NCI-H2081 treated with DMSO at 0.1 percent for 48 hours (cell line): ENCODE data around the gene TSTD2.
"Not testable (repeated sequence)": the region's sequence is repeated elsewhere in the genome, so short reads cannot be mapped to it uniquely, and the experiment has no call there.

Source experiments
- DNase-seq: peaks from one replicate; lab custom pipeline; 2025; lab: John Stamatoyannopoulos, UW

Gene TSTD2

DNA sequence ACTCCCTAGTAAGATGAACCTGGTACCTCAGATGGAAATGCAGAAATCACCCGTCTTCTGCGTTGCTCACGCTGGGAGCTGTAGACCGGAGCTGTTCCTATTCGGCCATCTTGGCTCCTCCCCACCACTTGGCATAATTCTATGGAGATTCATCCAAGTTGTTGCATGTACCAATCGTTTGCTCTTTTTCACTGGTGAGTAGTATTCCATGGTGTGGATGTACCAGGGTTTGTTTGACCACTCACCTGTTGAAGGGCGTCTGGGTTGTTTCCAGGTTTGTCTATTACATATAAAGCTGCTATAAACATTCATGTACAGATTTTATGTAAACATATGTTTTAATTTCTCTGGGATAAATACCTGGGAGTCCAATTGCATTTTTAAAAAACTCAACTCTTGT is 46.3 kb downstream of the TSTD2 start:
- not testable (repeated sequence) for DNase-seq

GRCh38 chr9:97584778-97585177 is 48.4 kb downstream of the TSTD2 start:
- DNase-seq: not testable (repeated sequence)

DNA sequence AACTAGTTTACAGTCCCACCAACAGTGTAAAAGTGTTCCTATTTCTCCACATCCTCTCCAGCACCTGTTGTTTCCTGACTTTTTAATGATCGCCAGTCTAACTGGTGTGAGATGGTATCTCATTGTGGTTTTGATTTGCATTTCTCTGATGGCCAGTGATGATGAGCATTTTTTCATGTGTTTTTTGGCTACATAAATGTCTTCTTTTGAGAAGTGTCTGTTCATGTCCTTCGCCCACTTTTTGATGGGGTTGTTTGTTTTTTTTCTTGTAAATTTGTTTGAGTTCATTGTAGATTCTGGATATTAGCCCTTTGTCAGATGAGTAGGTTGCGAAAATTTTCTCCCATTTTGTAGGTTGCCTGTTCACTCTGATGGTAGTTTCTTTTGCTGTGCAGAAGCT is 51.6 kb downstream of the TSTD2 start:
- not testable (repeated sequence) for DNase-seq

- no peak for DNase-seq
Observed at GRCh38 chr9:97579914-97580313, 53.3 kb downstream of the TSTD2 start.

DNA sequence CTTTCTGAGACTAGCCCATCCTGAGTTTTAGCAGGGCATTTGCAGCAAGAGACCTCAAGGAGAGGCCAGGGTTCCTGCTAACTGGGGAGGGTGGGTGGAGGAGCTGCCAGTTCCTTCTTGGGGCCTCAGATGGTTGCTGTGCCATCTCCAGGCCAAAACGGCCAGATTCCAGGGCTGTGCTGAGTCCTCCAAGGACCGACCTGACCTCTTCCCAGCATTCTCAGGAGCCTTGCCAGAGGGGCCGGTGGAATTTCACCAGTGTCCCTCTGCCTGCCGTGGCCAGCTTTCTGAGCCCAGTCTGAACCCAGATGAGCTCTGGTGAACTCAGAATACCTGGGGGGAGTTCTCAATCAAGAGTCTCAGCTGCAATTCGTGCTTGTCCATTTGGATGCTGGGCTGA is 54.3 kb downstream of the TSTD2 start:
- no peak for DNase-seq

- DNase-seq: no peak
Observed at GRCh38 chr9:97577051-97577450, 56.1 kb downstream of the TSTD2 start.

- no peak for DNase-seq
Observed at GRCh38 chr9:97575673-97576200, 57.4 kb downstream of the TSTD2 start.

GRCh38 chr9:97574921-97575672 is 58.1 kb downstream of the TSTD2 start:
- not testable (repeated sequence) for DNase-seq

DNA sequence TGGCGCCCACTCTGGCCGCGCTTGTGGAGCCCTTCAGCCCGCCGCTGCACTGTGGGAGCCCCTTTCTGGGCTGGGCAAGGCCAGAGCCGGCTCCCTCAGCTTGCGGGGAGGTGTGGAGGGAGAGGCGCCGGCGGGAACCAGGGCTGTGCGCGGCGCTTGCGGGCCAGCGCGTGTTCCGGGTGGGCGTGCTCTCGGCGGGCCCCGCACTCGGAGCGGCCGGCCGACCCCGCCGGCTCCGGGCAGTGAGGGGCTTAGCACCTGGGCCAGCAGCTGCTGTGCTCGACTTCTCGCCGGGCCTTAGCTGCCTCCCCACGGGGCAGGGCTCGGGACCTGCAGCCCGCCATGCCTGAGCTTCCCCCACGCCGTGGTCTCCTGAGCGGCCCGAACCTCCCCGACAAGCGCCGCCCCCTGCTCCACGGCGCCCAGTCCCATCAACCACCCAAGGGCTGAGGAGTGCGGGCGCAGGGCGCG is 59.0 kb downstream of the TSTD2 start:
- not testable (repeated sequence) for DNase-seq

DNA sequence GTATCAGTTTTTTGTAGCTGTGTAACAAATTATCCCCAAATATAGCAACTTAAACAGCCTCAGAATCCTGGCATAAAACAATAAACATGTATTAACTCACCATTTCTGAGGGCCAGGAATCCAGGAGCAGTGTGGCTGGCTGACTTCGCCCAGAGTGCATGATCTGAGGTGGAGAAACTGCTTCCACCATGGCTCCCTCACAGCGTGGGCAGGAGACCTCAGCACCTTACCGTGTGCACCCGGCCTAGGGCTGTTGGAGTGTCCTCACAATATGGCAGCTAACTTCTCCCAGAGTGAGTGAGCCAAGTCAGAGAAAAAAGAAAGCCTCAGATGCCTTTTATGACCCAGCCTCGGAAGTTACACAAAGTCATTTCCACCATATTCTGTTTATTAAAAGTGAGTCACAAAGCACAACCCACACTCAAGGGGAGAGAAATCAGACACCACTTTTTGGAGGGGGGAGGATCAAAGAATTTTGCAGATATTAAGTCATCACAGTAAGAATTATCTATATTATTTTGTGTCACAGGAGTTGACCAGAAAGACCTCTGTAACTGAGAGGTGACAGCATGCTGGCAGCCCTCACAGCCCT is 59.6 kb downstream of the TSTD2 start:
- DNase-seq: no peak

DNA sequence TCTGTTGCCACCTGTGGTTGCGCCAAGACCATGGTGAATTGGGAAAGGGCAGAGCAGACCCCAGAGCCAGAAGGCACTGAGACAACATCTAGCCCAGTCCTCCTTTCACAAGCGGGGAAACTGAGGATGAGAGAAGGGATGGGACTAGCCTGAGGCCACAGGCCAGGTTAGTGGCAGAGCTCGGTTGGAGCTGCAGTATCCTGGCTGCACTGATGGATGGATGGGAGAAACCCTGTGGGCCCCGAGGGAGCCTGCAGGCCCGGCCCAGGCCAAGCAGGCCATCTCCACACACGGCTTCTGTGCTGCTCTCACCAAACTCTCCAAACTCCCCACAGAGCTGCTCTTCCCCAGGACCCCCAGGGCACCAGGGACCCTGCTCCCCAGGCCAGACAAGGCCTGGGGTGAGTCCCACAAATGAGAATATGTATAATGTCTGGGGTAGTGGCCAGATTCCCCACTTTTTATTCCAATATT is 60.2 kb downstream of the TSTD2 start:
- no peak for DNase-seq

DNA sequence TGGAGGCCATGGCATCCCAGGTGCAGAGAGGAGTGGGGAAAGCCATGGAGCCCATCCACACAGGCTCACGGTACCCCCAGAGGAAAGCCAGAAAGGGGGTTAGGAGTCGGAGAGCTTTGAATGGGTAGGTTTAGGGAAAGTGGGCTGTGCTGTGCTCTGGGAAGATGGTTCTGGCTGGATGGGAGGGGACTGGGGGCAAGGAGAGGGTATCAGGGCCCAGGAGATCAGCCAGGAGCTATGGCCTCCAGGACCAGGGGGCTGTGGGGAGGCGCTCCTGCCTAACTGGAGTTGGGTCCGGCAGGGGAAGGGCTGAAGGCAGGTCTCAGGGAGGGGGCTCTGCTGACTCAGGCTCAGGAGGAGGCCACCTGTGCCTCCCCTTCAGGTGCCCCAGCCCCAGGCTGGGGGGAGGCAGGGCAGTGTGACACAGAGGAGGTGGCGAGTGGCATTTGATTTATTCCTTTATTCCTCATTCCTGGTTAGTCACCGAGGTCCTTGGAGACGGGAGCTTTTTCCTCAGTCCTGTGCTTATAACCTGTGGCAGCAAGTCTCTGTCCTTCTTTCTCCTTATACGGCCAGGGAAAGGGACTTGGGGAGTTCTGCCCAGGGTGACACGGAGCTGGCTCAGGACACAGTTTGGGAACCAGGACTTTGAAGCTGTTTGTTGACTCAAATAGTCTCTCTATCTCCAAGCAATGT is 60.8 kb downstream of the TSTD2 start:
- DNase-seq: no peak

DNA sequence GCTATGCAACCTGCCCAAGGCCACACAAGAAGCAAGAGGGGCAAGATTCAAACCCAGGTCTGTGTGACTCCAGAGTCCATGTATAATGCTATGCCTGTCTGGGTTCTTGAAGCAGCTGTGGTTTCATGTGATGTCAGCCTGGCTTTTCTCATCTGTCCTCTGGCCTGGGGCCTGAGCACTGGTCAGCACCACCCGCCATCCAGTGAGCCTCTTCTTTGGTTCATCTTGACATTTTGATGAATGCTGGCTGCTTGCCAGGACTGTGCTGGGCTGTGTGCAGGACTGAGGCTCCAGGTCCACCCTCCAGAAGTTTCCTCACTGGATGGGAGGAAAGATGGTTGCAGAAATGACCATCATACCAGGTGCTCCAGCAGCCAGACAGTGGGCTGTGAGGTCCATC is 61.5 kb downstream of the TSTD2 start:
- no peak for DNase-seq

- DNase-seq: no peak
Observed at GRCh38 chr9:97570899-97571298, 62.3 kb downstream of the TSTD2 start.

- DNase-seq: no peak
Observed at GRCh38 chr9:97568461-97569275, 64.5 kb downstream of the TSTD2 start.

DNA sequence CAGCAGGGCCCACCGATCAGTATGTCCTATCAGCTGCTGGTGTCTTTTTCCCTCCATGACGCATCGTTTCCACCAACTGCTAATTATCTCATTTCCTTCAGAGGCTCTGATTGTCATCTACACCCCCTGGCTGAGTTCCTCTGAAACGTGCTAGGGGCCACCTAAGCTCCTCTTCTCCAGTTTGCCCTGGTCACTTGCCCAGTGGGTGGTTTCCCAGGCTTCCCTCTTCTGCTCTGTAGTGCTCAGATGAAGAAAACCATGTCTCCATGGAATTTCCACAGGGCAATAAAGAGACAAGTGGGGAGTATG is 65.3 kb downstream of the TSTD2 start:
- DNase-seq: no peak

DNA sequence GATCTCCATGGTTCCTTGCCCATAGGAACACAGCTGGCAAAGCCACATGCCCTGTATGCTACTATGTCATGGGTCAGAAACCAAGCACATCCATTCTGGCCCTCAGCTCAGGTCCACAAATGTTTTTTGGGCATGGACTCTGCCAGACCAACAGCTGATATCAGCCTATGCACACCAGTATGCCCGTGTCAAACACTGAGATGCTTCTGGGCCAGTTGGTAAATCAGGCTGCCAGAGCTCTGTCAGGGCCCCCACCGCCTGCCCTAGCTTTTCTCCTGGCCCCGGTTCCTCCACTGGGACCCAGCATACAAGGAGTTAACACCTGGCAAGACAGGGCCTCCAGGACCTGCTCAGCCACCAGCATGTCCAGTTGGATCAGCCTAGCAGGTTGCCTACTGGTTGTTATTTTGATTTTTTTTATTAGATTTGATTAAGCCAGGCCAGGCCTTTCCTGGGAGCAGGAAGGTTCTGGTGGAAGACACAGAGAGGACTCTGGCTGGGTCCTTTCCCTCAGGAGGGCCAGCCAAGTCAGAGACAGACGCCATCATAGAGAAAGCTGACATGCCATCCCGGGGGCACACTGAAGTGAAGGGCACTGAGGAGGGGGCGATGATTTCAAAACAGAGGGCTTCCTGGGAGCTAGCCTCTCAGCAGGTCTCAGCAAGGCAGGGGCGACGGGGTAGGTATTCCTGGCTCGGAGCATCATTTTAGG is 65.8 kb downstream of the TSTD2 start:
- DNase-seq: no peak

DNA sequence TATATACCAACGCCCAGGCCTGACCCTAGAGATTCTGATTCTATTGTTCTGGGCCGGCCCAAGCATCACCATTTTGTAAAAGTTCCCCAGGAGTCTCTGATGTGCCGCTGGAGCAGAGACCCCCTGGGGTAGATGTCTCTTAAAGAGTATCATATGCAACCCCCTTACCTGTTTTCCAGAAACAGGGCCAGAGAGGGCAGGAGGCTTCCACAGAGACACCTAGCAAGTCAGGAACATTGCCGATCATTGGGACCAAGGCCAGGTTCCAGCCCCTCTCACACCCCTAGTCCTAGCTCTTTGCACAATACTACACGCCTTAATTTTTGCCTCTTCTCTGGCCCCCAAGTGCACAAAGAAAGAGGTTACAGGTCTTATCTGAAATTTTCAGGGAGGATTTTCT is 67.9 kb downstream of the TSTD2 start:
- DNase-seq: no peak

DNA sequence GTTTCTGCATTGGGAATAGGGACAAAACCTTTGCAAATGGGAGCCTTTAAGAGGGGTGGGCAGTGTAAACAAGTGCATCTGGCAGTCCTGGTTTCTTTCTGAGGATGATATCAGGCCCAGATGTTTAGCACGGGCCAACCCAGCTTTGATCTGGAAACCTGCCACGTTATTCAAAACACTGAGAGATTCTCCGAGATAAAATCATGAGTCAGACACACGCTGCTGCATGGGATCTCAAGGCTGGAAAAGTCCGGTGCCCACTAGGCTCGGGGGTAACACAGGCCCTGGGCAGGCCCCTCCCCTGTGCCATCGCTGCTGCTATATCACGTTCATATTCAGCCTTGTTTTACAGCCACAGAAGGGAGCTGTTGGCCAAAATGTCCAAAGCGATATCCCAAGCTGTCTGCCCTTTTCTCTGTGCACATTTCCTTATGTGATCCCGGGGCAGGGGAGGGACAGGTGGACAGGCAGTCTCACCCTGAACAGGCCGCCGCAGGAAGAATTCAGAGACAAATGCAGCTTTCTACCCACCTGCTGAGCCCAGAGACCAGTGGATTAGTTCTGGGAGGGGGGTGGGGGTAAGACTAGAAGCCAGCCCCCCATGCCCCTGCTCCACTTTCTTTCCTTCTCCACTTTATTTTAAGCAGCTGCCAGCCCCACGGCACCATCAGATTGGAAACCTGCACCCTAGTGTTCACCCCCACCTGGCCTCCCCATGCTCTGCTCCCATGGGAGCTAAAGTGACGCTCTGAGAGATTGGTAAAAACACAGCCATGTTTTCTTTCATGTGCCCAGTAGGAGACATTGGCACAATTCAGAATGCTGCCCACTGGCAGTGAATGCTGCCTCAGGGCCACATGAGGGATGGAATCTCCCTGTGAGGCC is 68.6 kb downstream of the TSTD2 start:
- no peak for DNase-seq

GRCh38 chr9:97563458-97564135 is 69.6 kb downstream of the TSTD2 start:
- DNase-seq: no peak
